HG02588 (cell line): Measurements from ENCODE around the gene RET.

Experiments used
- ATAC-seq: cut with Tn5 transposase; IDR thresholded peaks from one replicate; pipeline ENCODE4 v1.9.1; 2021; ENCODE audit warnings: mild to moderate bottlenecking, moderate library complexity; ENCODE audit not compliant: unreplicated experiment

RET gene

DNA sequence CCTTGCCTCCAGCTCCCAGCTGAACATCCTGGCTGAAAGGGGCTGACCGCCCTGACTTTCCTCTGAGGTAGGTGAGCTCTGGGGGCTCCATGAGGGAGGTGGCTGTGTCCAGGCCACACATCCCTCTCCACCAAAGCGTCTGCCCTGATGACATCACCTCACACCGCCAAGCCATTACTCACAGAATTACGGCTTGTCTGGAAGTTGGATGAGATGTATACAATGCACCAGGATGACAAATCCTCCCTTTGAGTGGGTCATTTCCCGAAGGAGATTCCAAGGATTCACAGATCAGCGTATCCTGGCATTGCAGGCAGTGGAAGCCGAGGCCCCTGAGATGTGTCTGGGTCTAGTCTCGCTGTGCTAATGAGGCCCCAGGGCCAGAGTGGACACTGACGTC is 15.1 kb upstream of the RET start:
- no peak for ATAC-seq

DNA sequence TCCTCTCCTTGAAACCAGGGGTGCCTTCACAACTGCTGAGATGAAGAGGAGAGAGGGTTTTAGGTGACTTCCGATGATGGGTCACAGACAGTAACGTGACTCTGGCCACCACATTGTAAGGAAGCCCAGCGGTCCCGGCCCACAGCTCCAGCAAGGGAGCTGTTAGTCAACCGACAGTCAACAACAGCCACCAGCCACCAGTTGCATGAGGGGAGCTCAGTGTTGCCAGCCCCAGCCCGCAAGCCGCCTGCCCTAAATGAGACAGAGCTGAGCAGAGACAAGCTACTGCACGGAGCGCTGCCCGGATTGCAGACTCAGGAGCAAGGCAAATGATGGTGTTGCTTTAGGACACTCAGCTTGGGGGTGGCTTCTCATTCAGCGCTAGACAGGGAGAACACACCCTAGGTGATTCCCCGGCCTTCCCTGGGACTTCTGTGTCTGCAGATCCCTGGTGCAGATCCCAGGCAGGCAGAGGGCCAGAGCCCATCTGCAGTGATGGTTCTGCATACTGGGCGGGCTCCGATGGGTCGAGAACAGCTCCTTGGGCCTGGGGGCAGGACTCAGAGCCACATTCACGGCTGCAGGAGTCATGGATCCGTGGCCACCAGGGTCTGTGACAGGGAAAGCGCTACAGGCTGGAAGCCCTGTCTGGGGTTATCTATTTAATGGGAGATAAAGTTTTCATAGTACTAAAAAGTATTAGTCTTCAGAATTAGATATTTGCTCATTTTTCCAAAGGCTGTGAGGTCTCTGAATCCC is 14.3 kb upstream of the RET start:
- no peak for ATAC-seq

DNA sequence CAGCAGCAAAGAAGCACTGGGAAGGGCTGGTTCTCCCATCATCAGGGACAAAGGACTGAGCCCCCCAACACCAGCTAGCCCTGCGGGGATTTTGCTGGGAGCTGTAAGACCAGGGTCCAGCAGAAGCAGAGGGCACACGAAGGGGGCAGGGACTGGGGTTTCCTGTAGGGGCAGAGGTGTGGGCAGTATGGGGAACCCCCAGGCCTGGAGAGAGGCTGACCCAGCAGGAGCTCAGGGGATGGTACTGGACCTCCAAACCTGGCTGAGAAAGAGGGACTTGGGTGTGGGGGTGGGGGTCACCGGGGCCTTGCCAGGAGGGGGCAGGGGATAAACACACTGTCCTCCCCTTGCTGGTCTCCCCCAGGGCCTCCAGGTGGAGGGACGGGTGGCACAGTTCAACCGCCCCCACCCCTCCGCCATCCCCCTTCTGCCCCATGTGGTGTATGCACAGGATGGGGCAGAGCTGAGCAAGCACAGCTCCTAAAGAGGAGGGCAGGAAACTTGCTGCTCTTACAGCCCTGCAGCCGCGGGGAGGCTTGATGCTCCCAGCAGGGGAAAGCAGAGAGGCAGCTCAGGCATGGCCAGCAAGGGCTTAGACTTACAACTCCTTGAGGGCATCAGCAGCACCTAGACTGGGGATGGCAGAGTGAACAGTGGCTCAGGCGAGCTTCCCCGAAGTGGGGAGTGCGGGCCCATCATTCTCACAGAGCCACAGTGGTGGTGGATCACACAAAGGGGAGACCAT is 12.4 kb upstream of the RET start:
- no peak for ATAC-seq

- no peak for ATAC-seq
These were observed 11.6 kb upstream of the RET start for GRCh38 chr10:43065234-43065633.

DNA sequence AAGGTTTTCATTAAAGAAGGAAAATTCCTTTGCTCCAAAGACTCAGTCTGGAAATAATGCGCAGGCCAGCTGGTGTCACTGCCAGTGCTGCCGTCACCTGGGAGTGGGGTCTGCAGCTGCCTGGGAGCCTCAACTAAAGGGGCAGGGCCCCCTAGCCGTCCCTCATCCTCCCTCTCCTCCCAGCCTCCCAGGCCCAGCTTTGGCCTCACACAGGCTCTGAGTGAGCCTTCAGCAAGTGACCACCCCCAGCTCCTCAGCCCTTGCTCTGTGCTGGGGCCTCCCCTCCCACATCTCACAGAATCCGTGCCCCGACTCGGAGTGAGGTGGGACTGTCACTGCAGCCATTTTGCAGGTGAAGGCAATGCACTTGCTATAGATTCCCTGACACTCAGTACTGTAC is 11.1 kb upstream of the RET start:
- no peak for ATAC-seq

DNA sequence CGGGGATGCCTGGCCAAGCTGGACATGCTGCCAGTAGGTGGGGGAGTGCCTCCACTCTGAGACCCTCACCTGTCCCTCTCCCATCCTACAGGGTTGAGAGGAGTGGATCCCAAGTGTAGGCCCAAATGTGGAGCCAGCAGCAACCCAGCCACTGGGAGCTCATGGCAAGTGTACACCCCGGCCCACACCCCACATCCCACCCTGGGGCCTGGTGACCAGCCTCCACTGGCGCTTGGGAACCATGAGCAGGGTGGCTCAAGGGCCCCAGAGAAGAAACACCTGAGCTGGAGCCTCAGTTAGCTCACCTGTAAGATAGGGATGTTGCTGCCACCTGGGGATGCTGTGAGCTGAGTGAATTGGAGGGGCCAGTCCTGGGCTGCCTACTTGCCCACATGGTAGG is 10.4 kb upstream of the RET start:
- ATAC-seq: no peak

DNA sequence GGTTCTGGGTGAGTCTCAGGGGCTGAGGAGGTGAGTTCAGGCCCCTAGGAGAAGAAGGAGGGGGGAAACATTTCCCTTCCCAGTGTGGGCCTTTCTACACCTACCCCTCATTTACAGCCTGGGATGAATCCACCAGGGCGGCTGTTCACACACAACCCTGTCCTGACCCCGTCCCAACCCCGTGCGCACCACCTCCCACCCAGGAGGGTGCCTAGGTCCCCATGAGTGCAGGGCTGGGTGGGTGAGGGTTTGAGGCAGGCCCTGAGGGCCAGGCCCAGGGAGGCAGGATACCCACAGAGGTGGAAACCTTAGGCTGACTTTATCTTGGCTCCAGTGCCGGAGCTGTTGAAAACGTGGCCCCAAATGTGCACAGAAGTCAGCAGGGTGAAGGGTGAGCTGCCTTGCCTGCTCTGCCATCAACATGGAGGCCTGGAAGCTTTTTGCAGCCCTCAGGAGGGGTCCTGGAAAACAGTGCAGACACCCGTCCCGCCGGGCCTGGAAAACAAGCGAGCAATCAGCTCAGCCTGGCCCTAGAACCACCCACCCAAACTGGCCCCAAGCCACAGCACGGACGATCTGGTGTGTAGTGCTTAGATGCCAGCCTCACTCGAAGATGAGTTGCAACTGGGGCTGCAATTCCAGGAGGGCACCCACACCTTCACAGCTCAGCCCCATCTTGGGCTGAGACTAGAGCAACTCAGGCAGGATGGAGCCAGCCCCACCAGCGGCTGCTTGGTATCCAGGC is 9.3 kb upstream of the RET start:
- ATAC-seq: no peak

- no peak for ATAC-seq
These were observed 8.8 kb upstream of the RET start for GRCh38 chr10:43068136-43068395.

DNA sequence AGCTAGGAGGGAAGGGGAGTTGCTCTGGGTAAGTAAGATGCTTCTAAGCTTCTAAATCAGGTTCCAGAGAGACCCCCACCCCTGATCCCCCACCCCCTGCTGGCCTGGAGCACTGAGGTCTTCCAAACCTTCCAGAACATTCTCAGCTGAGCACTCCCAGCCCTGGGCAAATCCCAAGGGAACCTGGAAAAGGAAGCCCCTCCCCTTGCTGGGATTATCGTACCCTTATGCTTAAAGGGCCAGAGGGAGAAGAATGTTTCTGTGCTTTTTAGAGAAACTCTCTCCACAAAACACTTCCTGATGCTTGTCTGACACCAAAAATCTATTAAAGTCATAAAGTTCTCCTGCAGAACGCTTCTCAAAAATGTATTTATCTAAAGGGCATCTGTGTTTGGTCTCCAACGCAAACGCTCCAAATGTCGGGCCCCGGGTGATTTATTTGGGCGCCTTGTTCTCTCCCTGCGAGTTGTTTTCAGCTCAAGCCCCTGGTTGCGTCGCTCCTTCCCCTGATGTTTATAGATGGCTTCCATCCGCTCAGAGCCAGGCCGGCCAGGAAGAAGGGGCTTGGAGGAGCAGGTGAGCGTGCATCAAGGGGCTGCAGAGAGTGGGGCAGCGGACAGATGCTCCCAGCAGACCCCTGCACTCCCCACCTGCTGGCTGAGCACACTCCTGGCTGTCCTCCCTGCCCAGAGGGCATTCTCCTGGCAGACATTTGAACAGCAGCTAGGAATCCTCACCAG is 8.2 kb upstream of the RET start:
- ATAC-seq: no peak

GRCh38 chr10:43069211-43069515 is 7.7 kb upstream of the RET start:
- no peak for ATAC-seq

- ATAC-seq: no peak
These were observed 7.3 kb upstream of the RET start for GRCh38 chr10:43069579-43069978.

- ATAC-seq: no peak
These were observed 6.5 kb upstream of the RET start for GRCh38 chr10:43070121-43071085.

GRCh38 chr10:43071865-43072650 is 4.8 kb upstream of the RET start:
- no peak for ATAC-seq

- ATAC-seq: no peak
These were observed 3.7 kb upstream of the RET start for GRCh38 chr10:43073191-43073590.

GRCh38 chr10:43073721-43074120 is 3.1 kb upstream of the RET start:
- no peak for ATAC-seq

- no peak for ATAC-seq
These were observed 2.5 kb upstream of the RET start for GRCh38 chr10:43074409-43074808.

GRCh38 chr10:43074827-43075611 is 1.9 kb upstream of the RET start:
- ATAC-seq: no peak

GRCh38 chr10:43075612-43076003 is 1.3 kb upstream of the RET start:
- ATAC-seq: no peak

- no peak for ATAC-seq
These were observed 476 bp upstream of the RET start for GRCh38 chr10:43076311-43076875.
